PFSK-1 (cell line): ENCODE results near the gene BCAR3.

Experiments
- FOXP2 ChIP-seq: optimal IDR thresholded peaks from 2 replicates; pipeline ENCODE3; 2011; ENCODE audit warnings: borderline replicate concordance, control low read depth, inconsistent platforms; ENCODE audit not compliant: insufficient read depth; ENCODE audit errors: extremely low read length, extremely low read depth
- POLR2AphosphoS5 ChIP-seq: IDR thresholded peaks from 2 replicates; pipeline ENCODE4 v1.6.1; 2012; ENCODE audit warnings: low read depth, mild to moderate bottlenecking, control low read depth, low read length, moderate library complexity
- SIN3A ChIP-seq: IDR thresholded peaks from 2 replicates; pipeline ENCODE4 v1.6.1; 2012; ENCODE audit warnings: mild to moderate bottlenecking, low read length, moderate library complexity, borderline replicate concordance; ENCODE audit not compliant: insufficient read depth
- TAF1 ChIP-seq: IDR thresholded peaks from 2 replicates; pipeline ENCODE4 v1.6.1; 2012; ENCODE audit warnings: low read length, control low read depth, borderline replicate concordance; ENCODE audit not compliant: insufficient read depth
- TF ChIP-seq, protein P1 (sequence below), 2 experiments: IDR thresholded peaks; 2 replicates each; pipeline versions ENCODE4 v1.6.1 to v1.8.0; 2011 to 2012; ENCODE audit warnings: low read depth in 2 of 2, low read length in 2 of 2, control low read depth in 1 of 2, inconsistent platforms in 1 of 2, mild to moderate bottlenecking in 1 of 2, moderate library complexity in 1 of 2; ENCODE audit not compliant: insufficient read depth in 1 of 2

DNA sequence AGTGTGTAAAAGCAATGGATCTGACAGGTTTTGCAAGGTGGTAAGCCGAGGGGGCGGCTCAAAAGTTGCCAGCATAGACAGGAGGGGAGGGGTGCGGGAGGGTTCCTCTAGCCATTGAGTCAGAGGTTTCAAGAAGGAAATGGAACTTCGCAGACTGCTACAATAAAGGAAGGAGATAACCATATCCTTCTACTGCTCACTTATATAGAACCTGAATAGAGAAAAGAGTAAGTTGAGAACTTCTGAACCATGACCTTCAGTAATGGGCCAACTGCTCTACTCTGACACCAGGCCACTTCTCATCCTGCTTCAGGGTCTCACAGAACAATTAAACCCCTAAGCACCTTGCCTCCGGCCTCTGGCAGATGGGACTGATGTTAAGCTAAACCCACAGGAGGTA, 26.3 kb upstream of the BCAR3 start:
- TF ChIP-seq POLR2AphosphoS5 = no peak
- no peak for TF ChIP-seq SIN3A
- TF ChIP-seq, protein P1, sequence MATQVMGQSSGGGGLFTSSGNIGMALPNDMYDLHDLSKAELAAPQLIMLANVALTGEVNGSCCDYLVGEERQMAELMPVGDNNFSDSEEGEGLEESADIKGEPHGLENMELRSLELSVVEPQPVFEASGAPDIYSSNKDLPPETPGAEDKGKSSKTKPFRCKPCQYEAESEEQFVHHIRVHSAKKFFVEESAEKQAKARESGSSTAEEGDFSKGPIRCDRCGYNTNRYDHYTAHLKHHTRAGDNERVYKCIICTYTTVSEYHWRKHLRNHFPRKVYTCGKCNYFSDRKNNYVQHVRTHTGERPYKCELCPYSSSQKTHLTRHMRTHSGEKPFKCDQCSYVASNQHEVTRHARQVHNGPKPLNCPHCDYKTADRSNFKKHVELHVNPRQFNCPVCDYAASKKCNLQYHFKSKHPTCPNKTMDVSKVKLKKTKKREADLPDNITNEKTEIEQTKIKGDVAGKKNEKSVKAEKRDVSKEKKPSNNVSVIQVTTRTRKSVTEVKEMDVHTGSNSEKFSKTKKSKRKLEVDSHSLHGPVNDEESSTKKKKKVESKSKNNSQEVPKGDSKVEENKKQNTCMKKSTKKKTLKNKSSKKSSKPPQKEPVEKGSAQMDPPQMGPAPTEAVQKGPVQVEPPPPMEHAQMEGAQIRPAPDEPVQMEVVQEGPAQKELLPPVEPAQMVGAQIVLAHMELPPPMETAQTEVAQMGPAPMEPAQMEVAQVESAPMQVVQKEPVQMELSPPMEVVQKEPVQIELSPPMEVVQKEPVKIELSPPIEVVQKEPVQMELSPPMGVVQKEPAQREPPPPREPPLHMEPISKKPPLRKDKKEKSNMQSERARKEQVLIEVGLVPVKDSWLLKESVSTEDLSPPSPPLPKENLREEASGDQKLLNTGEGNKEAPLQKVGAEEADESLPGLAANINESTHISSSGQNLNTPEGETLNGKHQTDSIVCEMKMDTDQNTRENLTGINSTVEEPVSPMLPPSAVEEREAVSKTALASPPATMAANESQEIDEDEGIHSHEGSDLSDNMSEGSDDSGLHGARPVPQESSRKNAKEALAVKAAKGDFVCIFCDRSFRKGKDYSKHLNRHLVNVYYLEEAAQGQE (IDR thresholded peaks at IDR 0.05; ENCODE audit: insufficient read depth in 1 of 2, low read depth in 2 of 2, low read length in 2 of 2) = no peak
- TF ChIP-seq FOXP2 = no peak
- no peak for TF ChIP-seq TAF1
